Measurements from ENCODE around the gene FRMD1.

DNA sequence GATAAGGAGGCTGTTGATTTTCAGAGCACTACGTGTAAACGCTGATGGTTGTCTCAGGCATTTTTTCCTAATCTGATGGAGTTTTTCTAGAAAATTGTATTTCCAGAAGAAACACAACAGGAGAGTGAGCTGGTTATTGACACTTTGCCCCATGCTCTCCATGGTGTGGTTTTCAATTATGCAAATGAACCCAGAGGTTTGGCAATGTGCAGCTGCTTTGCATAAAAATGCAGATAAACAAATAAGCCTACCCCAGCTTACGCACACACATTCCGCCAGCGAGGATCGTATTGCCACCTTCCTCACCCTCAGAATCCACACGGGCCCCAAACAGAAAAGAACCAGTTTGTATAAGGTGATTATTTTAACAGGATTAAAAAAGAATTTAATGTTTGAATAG lies 45.1 kb upstream of the FRMD1 start:
- TF ChIP-seq GATA2 (IDR thresholded peaks at IDR 0.05; ENCODE audit: low read depth, low read length) (no peak), GATA3 (IDR thresholded peaks at IDR 0.05; ENCODE audit: low read depth, low read length) (no peak)

All from SH-SY5Y (cell line).